Measurements from ENCODE around the gene SMCO4. TPM values are rescaled to one million over a fixed set of nuclear protein-coding genes. Genes with fewer than 3 reads are reported as not detected.

Gene SMCO4
- total RNA-seq, 6 experiments from 2014 or later, result 8.6 to 13.1 (median 11.0) TPM

DNA sequence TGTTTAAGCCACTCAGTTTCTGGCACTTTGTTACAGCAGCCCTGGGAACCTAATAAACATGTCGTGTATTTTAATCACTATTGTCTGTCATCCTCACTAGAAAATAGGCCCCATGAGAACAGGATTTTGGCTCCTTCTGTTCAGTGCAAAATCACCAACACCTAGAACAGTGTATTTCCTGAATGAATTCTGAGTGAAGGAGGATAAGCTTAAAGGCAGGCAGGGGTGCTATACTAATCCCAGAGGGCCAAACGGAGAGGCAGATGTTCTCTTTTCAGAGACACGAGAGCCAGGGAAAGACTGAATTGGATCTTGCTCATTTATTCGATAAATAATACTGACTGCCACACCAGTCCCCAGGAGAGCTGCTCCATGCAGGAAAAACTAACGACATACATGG lies 10.4 kb downstream of the SMCO4 start:
- H3K27me3 Mint-ChIP-seq (ENCODE audit: insufficient read depth), result no peaks in the 10 kb centered on the region; the same call in none of the 2 replicates
- TF ChIP-seq CTCF (IDR thresholded peaks at IDR 0.05), result no peak
- DNase-seq, result no peak
- H3K27ac Mint-ChIP-seq, result no peak overlapping the region
- H3K9me3 Mint-ChIP-seq, result no peaks in the 10 kb centered on the region
- H3K4me1 Mint-ChIP-seq (ENCODE audit: low read depth), result peaks cover 14% of the 10 kb centered on the region
- H3K36me3 Mint-ChIP-seq (ENCODE audit: low read depth), result no peaks in the 10 kb centered on the region
- no peak overlapping the region for H3K4me3 Mint-ChIP-seq

DNA sequence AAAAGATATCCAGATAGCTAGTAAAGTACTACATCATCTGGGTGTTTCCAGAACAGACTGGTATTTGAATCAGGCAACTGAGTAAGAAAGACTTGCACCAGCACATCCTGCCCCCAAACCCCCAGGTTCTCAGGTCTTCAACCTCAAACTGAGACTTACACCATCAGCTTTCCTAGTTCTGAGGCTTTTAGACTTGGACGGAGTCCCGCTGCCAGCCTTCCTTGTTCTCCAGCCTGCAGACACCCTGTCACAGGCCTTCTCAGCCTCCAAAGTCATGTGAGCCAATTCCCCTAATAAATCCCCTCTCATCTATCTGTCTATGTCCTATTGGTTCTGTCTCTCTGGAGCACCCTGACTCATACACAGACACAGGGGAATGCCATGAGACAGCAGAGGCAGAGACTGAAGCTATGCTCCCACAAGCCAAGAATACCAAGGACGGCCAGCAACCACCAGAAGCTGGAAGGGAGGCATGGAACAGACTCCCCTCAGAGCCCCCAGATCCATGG lies 10.9 kb downstream of the SMCO4 start:
- Mint-ChIP-seq H3K27ac (no peak overlapping the region), H3K4me1 (ENCODE audit: low read depth) (peaks cover 14% of the 10 kb centered on the region)
- no peak for TF ChIP-seq CTCF (IDR thresholded peaks at IDR 0.05)

DNA sequence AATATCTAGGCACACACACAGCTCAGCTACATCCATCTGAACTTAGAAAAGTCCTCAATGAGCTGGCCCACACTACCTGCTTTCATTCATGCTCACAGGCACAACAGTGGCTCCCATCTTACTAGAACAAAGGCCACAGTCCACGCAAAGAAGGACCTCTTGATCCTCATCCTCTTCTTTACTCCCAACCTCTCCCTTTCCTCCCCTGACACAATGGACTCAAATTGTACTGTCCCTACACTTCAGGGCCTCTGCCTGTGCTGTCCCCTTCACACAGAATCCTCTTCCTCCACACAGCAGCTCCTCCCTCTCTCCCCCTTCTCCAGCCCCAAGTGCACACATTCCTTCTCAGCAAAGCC lies 12.7 kb downstream of the SMCO4 start:
- no peak for DNase-seq
- Mint-ChIP-seq H3K4me1 (ENCODE audit: low read depth) (peaks cover 23% of the 10 kb centered on the region), H3K36me3 (ENCODE audit: low read depth) (no peaks in the 10 kb centered on the region), H3K9me3 (no peaks in the 10 kb centered on the region), H3K27me3 (ENCODE audit: insufficient read depth) (no peaks in the 10 kb centered on the region; the same call in 1 of the 2 replicates), H3K4me3 (no peak overlapping the region), H3K27ac (no peak overlapping the region)
- TF ChIP-seq CTCF (IDR thresholded peaks at IDR 0.05), result no peak

More for the DNA sequence above, 10.9 kb downstream of the SMCO4 start:
- Mint-ChIP-seq H3K36me3 (ENCODE audit: low read depth) (no peaks in the 10 kb centered on the region), H3K27me3 (ENCODE audit: insufficient read depth) (no peaks in the 10 kb centered on the region; the same call in 1 of the 2 replicates), H3K9me3 (no peaks in the 10 kb centered on the region), H3K4me3 (no peak overlapping the region)
- DNase-seq, result no peak

GRCh38 chr11:93529707-93530467 lies 13.3 kb downstream of the SMCO4 start:
- Mint-ChIP-seq H3K36me3 (ENCODE audit: low read depth) (no peaks in the 10 kb centered on the region), H3K27me3 (ENCODE audit: insufficient read depth) (no peaks in the 10 kb centered on the region), H3K9me3 (no peaks in the 10 kb centered on the region), H3K4me1 (ENCODE audit: low read depth) (peaks cover 25% of the 10 kb centered on the region), H3K4me3 (no peak overlapping the region), H3K27ac (peak overlapping the region; percentile 48; the same call in 1 of the 2 replicates)
- no peak for TF ChIP-seq CTCF (IDR thresholded peaks at IDR 0.05)
- peak; percentile 2 for DNase-seq

DNA sequence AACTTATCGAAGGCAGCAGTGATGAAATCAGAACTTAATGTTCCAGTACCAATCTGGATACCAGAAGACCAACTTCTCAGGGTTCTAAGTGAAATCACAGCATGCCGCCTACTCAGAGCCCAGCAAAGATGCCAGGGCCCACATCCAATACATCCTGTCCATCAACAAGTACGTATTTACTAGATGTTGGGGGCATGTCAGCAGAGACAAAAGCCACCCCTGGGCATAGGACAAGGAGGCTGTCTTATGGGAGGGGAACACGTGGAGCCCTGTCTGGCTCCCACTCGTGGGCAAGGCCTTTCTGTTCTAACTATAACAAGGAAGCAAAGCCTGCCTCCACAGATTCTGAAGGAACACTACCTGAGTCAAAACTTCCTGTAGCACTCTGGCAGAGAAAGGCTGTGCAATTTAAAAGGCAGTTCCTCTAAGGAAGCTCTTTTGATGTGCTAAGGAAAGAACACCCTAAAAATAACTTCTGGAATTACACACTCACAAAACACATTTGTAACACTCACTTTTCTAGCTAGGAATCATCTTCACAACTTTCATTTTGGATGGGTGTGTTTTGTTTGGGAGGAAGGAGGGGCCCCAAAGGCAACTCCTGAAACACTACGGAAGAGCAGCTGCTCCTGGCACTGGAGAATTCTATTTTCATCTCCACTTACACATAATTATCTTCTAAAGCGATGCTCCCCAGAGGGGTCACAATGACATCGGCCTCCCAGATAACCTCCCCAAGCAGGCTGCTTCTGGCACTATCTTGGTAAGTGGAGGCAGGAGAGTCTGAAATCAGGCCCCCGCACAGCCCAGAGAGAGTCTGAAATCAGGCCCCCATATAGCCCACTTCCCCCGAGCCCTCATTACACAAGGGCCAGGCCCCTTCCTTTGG lies 14.2 kb downstream of the SMCO4 start:
- no peak for TF ChIP-seq CTCF (IDR thresholded peaks at IDR 0.05)
- H3K9me3 Mint-ChIP-seq, result no peaks in the 10 kb centered on the region
- no peaks in the 10 kb centered on the region for H3K36me3 Mint-ChIP-seq (ENCODE audit: low read depth)
- H3K27ac Mint-ChIP-seq, result no peak overlapping the region
- DNase-seq, result no peak
- H3K27me3 Mint-ChIP-seq (ENCODE audit: insufficient read depth), result no peaks in the 10 kb centered on the region
- H3K4me3 Mint-ChIP-seq, result no peak overlapping the region
- peaks cover 25% of the 10 kb centered on the region for H3K4me1 Mint-ChIP-seq (ENCODE audit: low read depth)

Measured in HFFc6 (cell line).